GM12878 (cell line): Measurements from ENCODE around the gene FSTL1. TPM values are rescaled to one million over a fixed set of nuclear protein-coding genes. Genes with fewer than 3 reads are reported as not detected.

Source experiments
- ATAC-seq: fragments of 200-7000 bp; cut with Tn5 transposase; 3 replicates; pipeline ENCODE4 v1.9.1; 2020; ENCODE audit warnings: mild to moderate bottlenecking, moderate library complexity
- BruUV-seq: library from RNA; stranded (reverse); fragments of 400-500 nt; replicated peaks from 2 replicates; lab custom pipeline; 2021; lab: Mats Ljungman, UMichigan
- CTCF ChIA-PET: fragments of 300-600 bp; sonication (Branson Sonifier 250); formaldehyde crosslinking; extraction: SDS; loops from one replicate; lab custom pipeline; 2021; ENCODE audit warnings: inconsistent platforms; lab: Yijun Ruan, JAX
- POLR2A ChIA-PET: fragments of 350-600 bp; formaldehyde crosslinking; extraction: SDS; loops from one replicate; lab custom pipeline; 2021; ENCODE audit warnings: inconsistent platforms; lab: Charles Lee
- RAD21 ChIA-PET: fragments of 300-600 bp; sonication (Branson Sonifier 250); formaldehyde crosslinking; loops from one replicate; lab custom pipeline; 2023; ENCODE audit warnings: antibody characterized with exemption; ENCODE audit not compliant: unreplicated experiment; lab: Charles Lee
- SMC1A ChIA-PET: fragments of 300-600 bp; sonication (Branson Sonifier 250); formaldehyde crosslinking; loops from one replicate; lab custom pipeline; 2023; ENCODE audit not compliant: unreplicated experiment, uncharacterized antibody; lab: Charles Lee
- DNase-seq: peaks from one replicate; pipeline ENCODE4 v3.0.0-alpha.2; 2011; ENCODE audit warnings: low read depth, low spot score
- FAIRE-seq: peaks from 3 replicates; lab custom pipeline; 2011; peaks lifted over from hg19 to GRCh38; lab: Jason Lieb, UNC
- H2AFZ ChIP-seq: 2 replicates; pipeline ENCODE4 v1.6.0; 2011; ENCODE audit warnings: low read depth, low read length, control low read depth; ENCODE audit not compliant: control insufficient read depth
- H3K27ac ChIP-seq: 2 replicates; pipeline ENCODE4 v1.5.1; 2011; ENCODE audit warnings: control low read depth; ENCODE audit not compliant: control insufficient read depth, insufficient read depth
- H3K27me3 ChIP-seq, 2 experiments: replicated peaks in 1 of 2; 2 replicates each; pipeline versions ENCODE4 v1.6.0 to v1.6.1; 2011; ENCODE audit warnings: low read length in 1 of 2; ENCODE audit not compliant: control insufficient read depth in 2 of 2, insufficient read depth in 2 of 2
- H3K36me3 ChIP-seq, 2 experiments: 2 replicates each; pipeline ENCODE4 v1.5.1; 2011; ENCODE audit warnings: low read length in 1 of 2; ENCODE audit not compliant: control insufficient read depth in 2 of 2, insufficient read depth in 2 of 2
- H3K4me1 ChIP-seq: 2 replicates; pipeline ENCODE4 v1.6.1; 2011; ENCODE audit warnings: mild to moderate bottlenecking, low read length, moderate library complexity, mixed read lengths; ENCODE audit not compliant: control insufficient read depth, insufficient read depth
- H3K4me2 ChIP-seq: 2 replicates; pipeline ENCODE4 v1.6.0; 2011; ENCODE audit warnings: control low read depth; ENCODE audit not compliant: control insufficient read depth, insufficient read depth
- H3K4me3 ChIP-seq: fragments of 200-600 bp; sonication (generic); 2 replicates; pipeline ENCODE4 v1.5.1; 2016
- H3K79me2 ChIP-seq: 2 replicates; pipeline ENCODE4 v1.6.0; 2011; ENCODE audit warnings: low read length; ENCODE audit not compliant: control insufficient read depth, insufficient read depth
- H3K9ac ChIP-seq: 2 replicates; pipeline ENCODE4 v1.8.0; 2011; ENCODE audit warnings: low read length, control low read depth, mixed read lengths; ENCODE audit not compliant: control insufficient read depth, insufficient read depth
- H3K9me3 ChIP-seq: replicated peaks from 3 replicates; pipeline ENCODE4 v1.5.1; 2011; ENCODE audit warnings: mild to moderate bottlenecking, low read length; ENCODE audit not compliant: control insufficient read depth, insufficient read depth
- H4K20me1 ChIP-seq: 2 replicates; pipeline ENCODE4 v1.6.0; 2011; ENCODE audit not compliant: control insufficient read depth, insufficient read depth
- BCL11A ChIP-seq: IDR thresholded peaks from 2 replicates; pipeline ENCODE4 v1.6.1; 2011; ENCODE audit warnings: low read depth, low read length
- BCL3 ChIP-seq: IDR thresholded peaks from 2 replicates; pipeline ENCODE4 v1.6.1; 2011; ENCODE audit warnings: borderline replicate concordance, low read depth, mild to moderate bottlenecking, moderate library complexity, low read length; ENCODE audit not compliant: insufficient read depth, poor library complexity, severe bottlenecking
- CHD2 ChIP-seq: IDR thresholded peaks from 2 replicates; pipeline ENCODE4 v1.6.1; 2011; ENCODE audit warnings: low read depth, low read length, improper control_type of control experiment, borderline replicate concordance
- CHD4 ChIP-seq: fragments of 200-600 bp; sonication (generic); IDR thresholded peaks from 2 replicates; pipeline ENCODE4 v1.6.1; 2016; ENCODE audit warnings: mild to moderate bottlenecking
- MTA3 ChIP-seq: IDR thresholded peaks from 2 replicates; pipeline ENCODE4 v1.6.1; 2012; ENCODE audit warnings: low read length, inconsistent platforms, borderline replicate concordance
- NFYB ChIP-seq: IDR thresholded peaks from 2 replicates; pipeline ENCODE4 v1.6.1; 2011; ENCODE audit warnings: low read depth, mild to moderate bottlenecking, low read length, improper control_type of control experiment, moderate library complexity; ENCODE audit not compliant: insufficient read depth
- POLR2A ChIP-seq: IDR thresholded peaks from 2 replicates; pipeline ENCODE4 v1.6.1; 2011; ENCODE audit warnings: low read depth, mild to moderate bottlenecking, low read length
- POLR2AphosphoS5 ChIP-seq: IDR thresholded peaks from 2 replicates; pipeline ENCODE4 v1.6.1; 2011; ENCODE audit warnings: mild to moderate bottlenecking, low read length, inconsistent platforms
- PRDM15 ChIP-seq: fragments of 450-650 bp; formaldehyde crosslinking; IDR thresholded peaks from 2 replicates; pipeline ENCODE4 v1.4.0; 2020; ENCODE audit warnings: mild to moderate bottlenecking, moderate library complexity
- RUNX3 ChIP-seq: IDR thresholded peaks from 2 replicates; pipeline ENCODE4 v1.6.1; 2012; ENCODE audit warnings: low read length, inconsistent platforms
- SMAD5 ChIP-seq: IDR thresholded peaks from 2 replicates; pipeline ENCODE4 v1.6.1; 2016; ENCODE audit warnings: antibody characterized with exemption, low read depth
- TARDBP ChIP-seq: IDR thresholded peaks from 2 replicates; pipeline ENCODE4 v1.6.1; 2016; ENCODE audit warnings: borderline replicate concordance
- ZNF384 ChIP-seq: IDR thresholded peaks from 2 replicates; pipeline ENCODE4 v1.6.1; 2012; ENCODE audit warnings: low read depth, mild to moderate bottlenecking, low read length, improper control_type of control experiment, borderline replicate concordance
- WGBS: methylation state at CpG from one replicate; pipeline ENCODE4 v1.1.6; 2016; ENCODE audit warnings: low lambda C conversion rate; ENCODE audit not compliant: insufficient replicate concordance, insufficient coverage; ENCODE audit errors: missing lambda C conversion rate; 5-methylcytosine and 5-hydroxymethylcytosine counted together
- in situ Hi-C: fragments of 300-500 bp; cut with MboI; formaldehyde crosslinking; loops from 9 replicates; pipeline ENCODE4 v1.14.3; 2018; ENCODE audit warnings: mixed read lengths
- intact Hi-C: fragments of 100-400 bp; cut with micrococcal nuclease; formaldehyde crosslinking; loops from one replicate; pipeline ENCODE4 v1.14.2; 2022; ENCODE audit not compliant: unreplicated experiment
- polyA plus RNA-seq, 11 experiments: library from polyadenylated mRNA; depleted of rRNA in 4 of 11; unstranded in 6 of 11; stranded (reverse) in 5 of 11; fragments of >200 nt; fragmentation: Nextera tagmentation in 4 of 11; fragmentation: Illumina TruSeq in 1 of 11; extraction: Ambion mirVana in 4 of 11; extraction: Trizol in 1 of 11; gene quantifications; 1 replicate in 1 of 11; 2 replicates in 10 of 11; pipeline versions ENCODE4 v1.2.1 to v1.2.3, GENCODE V29; 2011 to 2016; ENCODE audit warnings: inconsistent platforms in 2 of 11, missing spikeins in 2 of 11, low read depth in 1 of 11
- total RNA-seq, 4 experiments: library from RNA; depleted of rRNA in 3 of 4; stranded (reverse); fragments of >200 nt in 3 of 4; fragmentation: Illumina TruSeq in 1 of 4; extraction: Trizol in 1 of 4; gene quantifications; 2 replicates each; pipeline versions ENCODE4 v1.2.1 to v1.2.3, GENCODE V29; 2013 to 2021

Gene FSTL1
- total and polyA plus RNA-seq, 10 of the 15 experiments (the other 5 are each of a cell fraction or from before 2014, with no cell fraction given), result 0.06 to 1.7 (median 0.32) TPM; not detected in 4

GRCh38 chr3:120425572-120426250 lies 25.1 kb downstream of the FSTL1 start:
- CTCF ChIA-PET, result interaction anchor here (1.2 to 1.7 kb wide), 2 partner anchors 8 to 369 kb away, joined by 3 to 5 read pairs; no protein-coding TSS in a partner anchor
- Histone ChIP-seq H4K20me1 (no peaks in the 10 kb centered on the region), H3K27ac (no peak overlapping the region), H3K4me1 (no peaks in the 10 kb centered on the region), H2AFZ (no peak overlapping the region), H3K9ac (no peak overlapping the region), H3K4me2 (no peak overlapping the region), H3K4me3 (no peak overlapping the region), H3K36me3 (no peaks in the 10 kb centered on the region), H3K79me2 (no peaks in the 10 kb centered on the region), H3K27me3 (no peaks in the 10 kb centered on the region; a peak in 2 of 4 replicates), H3K9me3 (no peaks in the 10 kb centered on the region)
- DNase-seq, result no peak
- no peak for ATAC-seq
- BruUV-seq, result no TSS peak
- FAIRE-seq, result no peak
- WGBS, result 50% methylated on average over 1 of the region's 1 CpG
- POLR2A ChIA-PET, result interaction anchor here (0.5 kb wide), 1 partner anchor 22 kb away, joined by 3 read pairs; no protein-coding TSS in a partner anchor
- RAD21 ChIA-PET, result interaction anchor here (0.8 kb wide), 1 partner anchor 9 kb away, joined by 3 read pairs; no protein-coding TSS in a partner anchor
- TF ChIP-seq SMAD5 (no peak), CHD4 (no peak), POLR2A (no peak), BCL11A (no peak), MTA3 (no peak), NFYB (no peak), BCL3 (no peak), CHD2 (no peak), PRDM15 (CRISPR knock-in tag) (no peak), RUNX3 (no peak), ZNF384 (no peak), POLR2AphosphoS5 (no peak), TARDBP (no peak)
- in situ Hi-C loops, result no loop called here
- SMC1A ChIA-PET, result interaction anchor here (1.1 kb wide), 1 partner anchor 9 kb away, joined by 4 read pairs; no protein-coding TSS in a partner anchor
- intact Hi-C loops, result no loop called here
